OCI-LY7 (cell line): Measurements from ENCODE around the gene PLEKHA5.

Experiments used
- CTCF ChIP-seq: fragments of 200-600 bp; sonication (generic); conservative IDR thresholded peaks from 2 replicates; pipeline ENCODE4 v1.5.1; 2014; ENCODE audit warnings: mild to moderate bottlenecking, antibody characterized with exemption, low read length, moderate library complexity, mixed read lengths
- EZH2phosphoT487 ChIP-seq: fragments of 200-600 bp; sonication (generic); IDR thresholded peaks from 2 replicates; pipeline ENCODE4 v1.6.1; 2018; ENCODE audit warnings: low read depth, borderline replicate concordance, mild to moderate bottlenecking, mixed run types, antibody characterized with exemption, low read length, moderate library complexity, mixed read lengths

GRCh38 chr12:19139615-19140194, 10.2 kb downstream of the PLEKHA5 start:
- no peak for TF ChIP-seq CTCF
- TF ChIP-seq EZH2phosphoT487 = no peak
